ENCODE results near the gene GOLGA8K. TPM values are rescaled to one million over a fixed set of nuclear protein-coding genes. Genes with fewer than 3 reads are reported as not detected.
"Not testable (repeated sequence)": the region's sequence is repeated elsewhere in the genome, so short reads cannot be mapped to it uniquely, and the experiment has no call there.

The GOLGA8K gene, protein sequence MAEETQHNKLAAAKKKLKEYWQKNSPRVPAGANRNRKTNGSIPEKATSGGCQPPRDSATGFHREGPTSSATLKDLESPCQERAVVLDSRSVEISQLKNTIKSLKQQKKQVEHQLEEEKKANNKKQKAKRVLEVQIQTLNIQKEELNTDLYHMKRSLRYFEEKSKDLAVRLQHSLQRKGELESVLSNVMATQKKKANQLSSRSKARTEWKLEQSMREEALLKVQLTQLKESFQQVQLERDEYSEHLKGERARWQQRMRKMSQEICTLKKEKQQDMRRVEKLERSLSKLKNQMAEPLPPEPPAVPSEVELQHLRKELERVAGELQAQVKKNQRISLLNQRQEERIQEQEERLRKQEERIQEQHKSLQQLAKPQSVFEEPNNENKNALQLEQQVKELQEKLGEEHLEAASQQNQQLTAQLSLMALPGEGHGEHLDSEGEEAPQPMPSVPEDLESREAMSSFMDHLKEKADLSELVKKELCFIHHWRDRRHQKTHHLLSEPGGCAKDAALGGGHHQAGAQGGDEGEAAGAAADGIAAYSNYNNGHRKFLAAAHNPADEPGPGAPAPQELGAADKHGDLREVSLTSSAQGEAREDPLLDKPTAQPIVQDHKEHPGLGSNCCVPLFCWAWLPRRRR
- polyA plus RNA-seq (2013, experiment 1 of 2) = 0.15 TPM
- polyA plus RNA-seq (2013, experiment 2 of 2) = 0.18 TPM

DNA sequence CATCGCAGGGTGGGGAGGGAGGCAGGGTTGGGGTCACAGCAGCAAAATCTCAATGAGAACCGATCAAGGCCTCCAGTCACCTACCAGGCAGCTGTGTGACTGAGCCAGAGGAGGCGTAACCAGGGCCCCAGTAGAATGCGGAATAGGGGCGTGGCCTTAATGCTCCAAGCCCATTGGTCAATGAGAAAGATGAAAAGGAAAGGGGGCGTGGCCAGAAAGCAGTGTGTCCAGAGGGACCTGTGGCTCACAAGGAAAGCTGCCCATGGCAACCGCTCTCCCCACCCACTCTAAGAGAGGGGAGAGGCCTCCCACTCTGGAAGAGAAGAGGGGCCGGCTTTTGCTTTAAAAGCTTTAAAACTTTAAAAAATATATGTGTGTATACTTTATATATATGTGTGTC lies at the start of gene GOLGA8K:
TSS of gene GOLGA8K (minus strand) at position 101 of the 400 bp plus-strand sequence. CDS start at position 3, 98 bp downstream.
- H3K4me1 ChIP-seq (ENCODE audit: control insufficient read depth, low read depth, low read length); H3K4me2 ChIP-seq (ENCODE audit: low read length); H3K4me3 ChIP-seq (ENCODE audit: low read length); H3K18ac ChIP-seq (ENCODE audit: low read length); DNase-seq; H2BK15ac ChIP-seq (replicated peaks; ENCODE audit: low read depth); H3K79me1 ChIP-seq (ENCODE audit: low read length); H3K9ac ChIP-seq (ENCODE audit: low read length); H4K5ac ChIP-seq (ENCODE audit: low read length); H2BK5ac ChIP-seq (ENCODE audit: low read length); H3K79me2 ChIP-seq (ENCODE audit: control insufficient read depth, insufficient read depth, low read length); H4K8ac ChIP-seq (ENCODE audit: low read depth, low read length); H3K36me3 ChIP-seq (ENCODE audit: control insufficient read depth, insufficient read depth, low read length); H3K27ac ChIP-seq (ENCODE audit: low read depth, low read length); H3K27me3 ChIP-seq (ENCODE audit: insufficient read depth, low read length, poor library complexity); H2AK5ac ChIP-seq (ENCODE audit: low read length); H3K56ac ChIP-seq (ENCODE audit: low read length); H3K4ac ChIP-seq (ENCODE audit: low read depth, low read length); H3K23ac ChIP-seq (ENCODE audit: low read length); H2BK120ac ChIP-seq (ENCODE audit: low read depth, low read length): not testable (repeated sequence)
- WGBS (ENCODE audit: extremely low coverage, insufficient coverage, low lambda C conversion rate) = no CpG with 5 or more reads among the region's 8 CpGs

DNA sequence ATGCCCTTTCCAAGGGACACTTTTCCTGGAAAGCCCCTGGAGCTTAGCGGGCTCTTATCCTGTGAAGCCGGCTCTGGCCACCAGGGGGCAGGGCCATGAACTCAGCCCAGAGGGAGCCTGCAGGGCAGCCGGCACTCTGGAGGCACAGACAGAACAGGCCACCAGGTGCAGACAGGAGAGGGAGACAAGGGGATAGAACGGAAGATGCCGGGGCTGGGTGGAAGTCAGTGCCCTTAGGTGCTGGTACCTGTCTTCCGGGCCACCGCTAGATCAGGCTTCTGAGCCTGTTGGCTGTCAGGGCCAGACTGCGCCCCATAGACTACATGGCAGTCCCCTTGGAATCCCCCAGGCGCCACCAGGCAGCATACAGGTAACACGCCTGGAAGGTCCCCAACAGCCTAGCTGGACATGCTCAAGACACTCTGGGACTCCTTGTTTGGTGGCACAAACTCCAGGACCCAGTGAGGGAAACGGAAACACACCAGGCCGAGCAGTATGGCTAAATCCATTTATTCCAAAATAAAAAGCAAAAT lies 37.4 kb upstream of the GOLGA8K start:
- H3K4me3 ChIP-seq (ENCODE audit: low read length); H3K27ac ChIP-seq (ENCODE audit: low read depth, low read length); H3K18ac ChIP-seq (ENCODE audit: low read length); H4K8ac ChIP-seq (ENCODE audit: low read depth, low read length); H2AK5ac ChIP-seq (ENCODE audit: low read length); H3K9ac ChIP-seq (ENCODE audit: low read length); H2BK15ac ChIP-seq (replicated peaks; ENCODE audit: low read depth); H3K4me2 ChIP-seq (ENCODE audit: low read length); H3K27me3 ChIP-seq (ENCODE audit: insufficient read depth, low read length, poor library complexity); H3K79me2 ChIP-seq (ENCODE audit: control insufficient read depth, insufficient read depth, low read length); H3K36me3 ChIP-seq (ENCODE audit: control insufficient read depth, insufficient read depth, low read length); H2BK120ac ChIP-seq (ENCODE audit: low read depth, low read length); H3K4ac ChIP-seq (ENCODE audit: low read depth, low read length); H3K79me1 ChIP-seq (ENCODE audit: low read length); H3K56ac ChIP-seq (ENCODE audit: low read length); H4K5ac ChIP-seq (ENCODE audit: low read length); H3K23ac ChIP-seq (ENCODE audit: low read length); H2BK5ac ChIP-seq (ENCODE audit: low read length); DNase-seq; H3K4me1 ChIP-seq (ENCODE audit: control insufficient read depth, low read depth, low read length): not testable (repeated sequence)
- WGBS (ENCODE audit: extremely low coverage, insufficient coverage, low lambda C conversion rate) = no CpG with 5 or more reads among the region's 12 CpGs

DNA sequence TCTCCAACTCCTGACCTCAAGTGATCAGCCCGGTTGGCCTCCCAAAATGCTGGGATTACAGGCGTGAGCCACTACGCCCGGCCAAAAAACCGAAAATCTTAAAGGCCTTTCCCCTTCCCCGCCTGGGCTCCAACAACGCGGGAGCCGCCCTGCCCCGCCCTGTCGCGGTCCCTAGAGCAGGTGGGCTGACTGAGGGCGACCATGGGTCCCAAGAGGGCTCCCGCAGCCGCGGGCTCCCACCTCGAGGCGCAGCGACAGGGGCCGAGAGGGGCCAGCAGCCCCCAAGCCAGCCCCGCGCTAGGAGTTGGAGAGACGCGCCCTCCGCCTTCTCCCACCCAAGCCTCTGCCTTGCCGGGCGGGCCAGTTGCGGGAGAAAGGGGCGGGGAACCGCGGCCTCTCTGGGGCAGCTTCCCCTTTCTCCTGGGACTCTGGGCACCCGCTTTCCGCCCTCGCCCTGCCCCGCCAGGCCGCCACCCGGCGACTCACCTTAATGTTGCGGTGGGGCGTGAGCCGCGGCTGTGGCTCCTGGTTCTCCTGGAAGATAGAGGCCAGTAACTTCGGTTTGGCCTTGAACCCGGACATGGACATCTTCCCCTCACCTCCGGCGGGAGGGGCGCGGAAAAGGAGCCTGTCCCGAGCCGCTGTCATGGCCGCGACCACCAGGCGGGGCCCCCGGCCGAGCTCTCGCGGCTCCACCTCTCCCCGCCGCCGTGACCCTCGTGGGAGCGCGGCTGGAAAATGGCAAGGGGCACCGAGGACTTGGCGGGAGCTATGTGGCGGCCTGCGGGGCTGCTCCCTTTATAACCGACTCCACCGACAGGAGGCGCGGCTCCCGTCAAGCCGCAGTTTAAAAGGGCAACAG lies 31.2 kb upstream of the GOLGA8K start:
- not testable (repeated sequence) for H3K56ac ChIP-seq (ENCODE audit: low read length); H3K79me1 ChIP-seq (ENCODE audit: low read length); H2BK5ac ChIP-seq (ENCODE audit: low read length); H3K18ac ChIP-seq (ENCODE audit: low read length); H2BK120ac ChIP-seq (ENCODE audit: low read depth, low read length); H3K23ac ChIP-seq (ENCODE audit: low read length); H4K5ac ChIP-seq (ENCODE audit: low read length); DNase-seq; H3K27me3 ChIP-seq (ENCODE audit: insufficient read depth, low read length, poor library complexity); H3K9ac ChIP-seq (ENCODE audit: low read length); H4K8ac ChIP-seq (ENCODE audit: low read depth, low read length); H3K79me2 ChIP-seq (ENCODE audit: control insufficient read depth, insufficient read depth, low read length); H2BK15ac ChIP-seq (replicated peaks; ENCODE audit: low read depth); H3K36me3 ChIP-seq (ENCODE audit: control insufficient read depth, insufficient read depth, low read length); H3K4me3 ChIP-seq (ENCODE audit: low read length); H3K4me2 ChIP-seq (ENCODE audit: low read length); H3K4me1 ChIP-seq (ENCODE audit: control insufficient read depth, low read depth, low read length); H2AK5ac ChIP-seq (ENCODE audit: low read length); H3K4ac ChIP-seq (ENCODE audit: low read depth, low read length); H3K27ac ChIP-seq (ENCODE audit: low read depth, low read length)
- no CpG with 5 or more reads among the region's 73 CpGs for WGBS (ENCODE audit: extremely low coverage, insufficient coverage, low lambda C conversion rate)

DNA sequence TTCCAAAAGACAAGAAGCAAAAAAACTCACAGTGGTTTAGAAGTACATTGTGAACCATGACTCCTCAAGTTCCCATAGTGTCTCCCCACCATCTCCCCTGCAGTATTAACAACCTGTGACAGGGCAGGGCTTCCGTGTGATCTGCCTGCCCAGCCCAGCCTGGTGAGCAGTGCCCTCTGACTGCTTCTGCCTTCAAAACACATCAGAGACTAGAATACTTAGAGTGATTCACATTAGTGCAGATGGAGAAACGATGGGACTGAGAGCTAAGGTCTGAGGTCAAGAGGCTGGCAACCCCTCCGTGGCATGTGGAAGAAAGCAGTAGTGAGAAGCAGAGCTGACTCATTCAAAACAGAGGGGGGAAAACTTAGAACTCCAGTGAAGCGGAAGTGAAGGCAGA lies 24.5 kb upstream of the GOLGA8K start:
- not testable (repeated sequence) for H3K27me3 ChIP-seq (ENCODE audit: insufficient read depth, low read length, poor library complexity); H2BK5ac ChIP-seq (ENCODE audit: low read length); H3K4me2 ChIP-seq (ENCODE audit: low read length); H4K8ac ChIP-seq (ENCODE audit: low read depth, low read length); H3K9ac ChIP-seq (ENCODE audit: low read length); H3K79me2 ChIP-seq (ENCODE audit: control insufficient read depth, insufficient read depth, low read length); DNase-seq; H3K23ac ChIP-seq (ENCODE audit: low read length); H3K79me1 ChIP-seq (ENCODE audit: low read length); H2BK15ac ChIP-seq (replicated peaks; ENCODE audit: low read depth); H3K18ac ChIP-seq (ENCODE audit: low read length); H3K27ac ChIP-seq (ENCODE audit: low read depth, low read length); H3K4me1 ChIP-seq (ENCODE audit: control insufficient read depth, low read depth, low read length); H2BK120ac ChIP-seq (ENCODE audit: low read depth, low read length); H3K36me3 ChIP-seq (ENCODE audit: control insufficient read depth, insufficient read depth, low read length); H3K4me3 ChIP-seq (ENCODE audit: low read length); H2AK5ac ChIP-seq (ENCODE audit: low read length); H4K5ac ChIP-seq (ENCODE audit: low read length); H3K4ac ChIP-seq (ENCODE audit: low read depth, low read length); H3K56ac ChIP-seq (ENCODE audit: low read length)
- WGBS (ENCODE audit: extremely low coverage, insufficient coverage, low lambda C conversion rate) = no CpG with 5 or more reads among the region's 4 CpGs

DNA sequence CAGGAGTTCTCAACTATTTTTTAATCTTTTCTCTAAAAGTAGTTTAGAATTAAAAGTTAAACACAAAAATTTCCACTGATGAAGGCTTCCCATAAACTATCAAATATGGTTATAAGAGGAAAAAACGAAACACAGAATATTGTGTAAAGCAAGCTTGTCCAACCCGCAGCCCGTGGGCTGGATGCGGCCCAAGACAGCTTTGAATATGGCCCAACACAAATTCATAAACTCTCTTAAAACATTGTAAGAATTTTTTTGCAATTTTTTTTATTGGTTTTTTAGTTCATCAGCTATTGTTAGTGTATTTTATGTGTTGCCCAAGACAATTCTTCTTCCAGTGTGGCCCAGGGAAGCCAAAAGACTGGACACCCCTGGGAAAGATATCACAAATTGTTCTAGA lies 23.4 kb upstream of the GOLGA8K start:
- DNase-seq; H3K9ac ChIP-seq (ENCODE audit: low read length); H3K18ac ChIP-seq (ENCODE audit: low read length); H3K4me1 ChIP-seq (ENCODE audit: control insufficient read depth, low read depth, low read length); H3K23ac ChIP-seq (ENCODE audit: low read length); H3K27ac ChIP-seq (ENCODE audit: low read depth, low read length); H3K4me3 ChIP-seq (ENCODE audit: low read length); H3K56ac ChIP-seq (ENCODE audit: low read length); H2AK5ac ChIP-seq (ENCODE audit: low read length); H3K36me3 ChIP-seq (ENCODE audit: control insufficient read depth, insufficient read depth, low read length); H4K8ac ChIP-seq (ENCODE audit: low read depth, low read length); H4K5ac ChIP-seq (ENCODE audit: low read length); H3K4me2 ChIP-seq (ENCODE audit: low read length); H3K4ac ChIP-seq (ENCODE audit: low read depth, low read length); H3K79me1 ChIP-seq (ENCODE audit: low read length); H3K79me2 ChIP-seq (ENCODE audit: control insufficient read depth, insufficient read depth, low read length); H3K27me3 ChIP-seq (ENCODE audit: insufficient read depth, low read length, poor library complexity); H2BK15ac ChIP-seq (replicated peaks; ENCODE audit: low read depth); H2BK120ac ChIP-seq (ENCODE audit: low read depth, low read length); H2BK5ac ChIP-seq (ENCODE audit: low read length): not testable (repeated sequence)
- no CpG with 5 or more reads among the region's 4 CpGs for WGBS (ENCODE audit: extremely low coverage, insufficient coverage, low lambda C conversion rate)

Data from mesendoderm (in vitro differentiated cells).